HCT116 (cell line): ENCODE measurements around the gene SLC44A3. TPM values are rescaled to one million over a fixed set of nuclear protein-coding genes. Genes with fewer than 3 reads are reported as not detected.

Experiments
- ATAC-seq: fragments of 200-7000 bp; cut with Tn5 transposase; 2 replicates; pipeline ENCODE4 v1.9.1; 2020; ENCODE audit warnings: mild to moderate bottlenecking, moderate library complexity
- BruUV-seq: library from RNA; stranded (reverse); fragments of 400-500 nt; replicated peaks from 2 replicates; lab custom pipeline; 2021; lab: Mats Ljungman, UMichigan
- CTCF ChIA-PET: fragments of 300-600 bp; sonication (Branson Sonifier 250); formaldehyde crosslinking; loops from one replicate; lab custom pipeline; 2021; ENCODE audit warnings: antibody characterized with exemption; lab: Charles Lee
- POLR2A ChIA-PET: fragments of 300-600, 350-600 bp; sonication (Branson Sonifier 250); formaldehyde crosslinking; loops from one replicate; lab custom pipeline; 2021; ENCODE audit warnings: antibody characterized with exemption; lab: Charles Lee
- RAD21 ChIA-PET, 2 experiments: fragments of 300-600 bp; sonication (Branson Sonifier 250); formaldehyde crosslinking; loops; one replicate each; lab custom pipeline; 2023; ENCODE audit warnings: low total read pairs in 2 of 2; ENCODE audit not compliant: uncharacterized antibody in 2 of 2, unreplicated experiment in 2 of 2, low non-redundant PET in 1 of 2; lab: Charles Lee
- DNase-seq: peaks from one replicate; pipeline ENCODE4 v3.0.0-alpha.2; 2010; ENCODE audit warnings: low read depth, low spot score
- H2AFZ ChIP-seq: fragments of 200-600 bp; shearing (Covaris generic), sonication (generic); 2 replicates; pipeline ENCODE4 v1.6.1; 2017; ENCODE audit warnings: low read depth, mixed run types, mixed read lengths, antibody characterized with exemption, low read length; ENCODE audit not compliant: poor library complexity, severe bottlenecking
- H3K27ac ChIP-seq: 2 replicates; pipeline ENCODE4 v1.5.1; 2012; ENCODE audit warnings: low read depth, low read length
- H3K27me3 ChIP-seq: fragments of 200-600 bp; sonication (generic); 2 replicates; pipeline ENCODE4 v1.6.1; 2016; ENCODE audit warnings: mixed run types, low read length, mixed read lengths; ENCODE audit not compliant: insufficient read depth
- H3K36me3 ChIP-seq, 2 experiments: fragments of 200-500 bp in 1 of 2; fragments of 200-600 bp in 1 of 2; sonication (Bioruptor generic) in 1 of 2; sonication (generic) in 1 of 2; 2 replicates each; pipeline versions ENCODE4 v1.5.1 to v1.6.1; 2014 to 2016; ENCODE audit warnings: low read length in 2 of 2, inconsistent platforms in 1 of 2, mixed read lengths in 1 of 2, mixed run types in 1 of 2; ENCODE audit not compliant: insufficient read depth in 2 of 2, control insufficient read depth in 1 of 2
- H3K4me1 ChIP-seq, 2 experiments: fragments of 200-600 bp in 1 of 2; sonication (generic) in 1 of 2; 2 replicates each; pipeline versions ENCODE4 v1.5.1 to v1.6.1; 2012 to 2017; ENCODE audit warnings: low read length in 2 of 2, inconsistent platforms in 1 of 2, mild to moderate bottlenecking in 1 of 2, mixed read lengths in 1 of 2, mixed run types in 1 of 2, moderate library complexity in 1 of 2; ENCODE audit not compliant: insufficient read depth in 2 of 2, control insufficient read depth in 1 of 2
- H3K4me2 ChIP-seq: fragments of 200-600 bp; sonication (generic); 2 replicates; pipeline ENCODE4 v1.6.1; 2017; ENCODE audit warnings: mixed run types, low read length, mixed read lengths
- H3K4me3 ChIP-seq, 2 experiments: fragments of 200-600 bp in 1 of 2; sonication (generic) in 1 of 2; replicated peaks in 1 of 2; 2 replicates each; pipeline ENCODE4 v1.5.1; 2011 to 2016; ENCODE audit warnings: low read length in 2 of 2, control low read depth in 1 of 2, low read depth in 1 of 2, mild to moderate bottlenecking in 1 of 2, mixed read lengths in 1 of 2, mixed run types in 1 of 2
- H3K79me2 ChIP-seq: fragments of 200-600 bp; sonication (generic); 2 replicates; pipeline ENCODE4 v1.6.1; 2017; ENCODE audit warnings: mild to moderate bottlenecking, mixed run types, low read length, moderate library complexity, mixed read lengths; ENCODE audit not compliant: insufficient read depth
- H3K9ac ChIP-seq: fragments of 200-600 bp; sonication (generic); 2 replicates; pipeline ENCODE4 v1.6.1; 2016; ENCODE audit warnings: low read length, mixed read lengths
- H3K9me2 ChIP-seq: fragments of 200-600 bp; sonication (generic), shearing (Covaris generic); 2 replicates; pipeline ENCODE4 v1.6.1; 2017; ENCODE audit warnings: mixed run types, mild to moderate bottlenecking, moderate library complexity; ENCODE audit not compliant: insufficient read depth
- H3K9me3 ChIP-seq, 2 experiments: fragments of 200-500 bp in 1 of 2; fragments of 200-600 bp in 1 of 2; sonication (Bioruptor generic) in 1 of 2; sonication (generic) in 1 of 2; 2 replicates each; pipeline ENCODE4 v1.6.1; 2014 to 2017; ENCODE audit warnings: low read length in 2 of 2, mixed read lengths in 2 of 2, inconsistent platforms in 1 of 2, low read depth in 1 of 2, mild to moderate bottlenecking in 1 of 2, mixed run types in 1 of 2, moderate library complexity in 1 of 2; ENCODE audit not compliant: control insufficient read depth in 1 of 2, insufficient read depth in 1 of 2
- H4K20me1 ChIP-seq: fragments of 200-600 bp; sonication (generic), shearing (Covaris generic); 2 replicates; pipeline ENCODE4 v1.6.1; 2017; ENCODE audit warnings: mixed run types, mild to moderate bottlenecking, moderate library complexity; ENCODE audit not compliant: insufficient read depth
- CEBPB ChIP-seq: IDR thresholded peaks from 2 replicates; pipeline ENCODE4 v1.6.1; 2012; ENCODE audit warnings: low read depth
- EGR1 ChIP-seq: IDR thresholded peaks from 2 replicates; pipeline ENCODE4 v1.6.1; 2012; ENCODE audit warnings: low read depth
- EZH2phosphoT487 ChIP-seq: fragments of 200-600 bp; IDR thresholded peaks from 2 replicates; pipeline ENCODE4 v1.6.1; 2018; ENCODE audit warnings: antibody characterized with exemption, borderline replicate concordance
- POLR2A ChIP-seq: IDR thresholded peaks from 2 replicates; pipeline ENCODE4 v1.7.0; 2011; ENCODE audit warnings: borderline replicate concordance; ENCODE audit not compliant: insufficient read depth, insufficient read length; ENCODE audit errors: extremely low read depth
- RAD21 ChIP-seq: IDR thresholded peaks from 2 replicates; pipeline ENCODE4 v1.6.1; 2012; ENCODE audit warnings: low read depth, mild to moderate bottlenecking
- SIN3A ChIP-seq: IDR thresholded peaks from 2 replicates; pipeline ENCODE4 v1.6.1; 2012; ENCODE audit warnings: low read depth
- TCF7L2 ChIP-seq: IDR thresholded peaks from 2 replicates; pipeline ENCODE4 v1.7.0; 2011; ENCODE audit warnings: borderline replicate concordance, inconsistent platforms; ENCODE audit not compliant: insufficient read depth, insufficient read length; ENCODE audit errors: extremely low read depth
- YY1 ChIP-seq: IDR thresholded peaks from 2 replicates; pipeline ENCODE4 v1.6.1; 2011; ENCODE audit warnings: low read length, low read depth, moderate library complexity, mild to moderate bottlenecking; ENCODE audit not compliant: insufficient replicate concordance; ENCODE audit errors: extremely low read depth
- ZFX ChIP-seq: fragments of 450-650 bp; IDR thresholded peaks from 2 replicates; pipeline ENCODE4 v1.6.1; 2017
- intact Hi-C: fragments of 100-400 bp; cut with micrococcal nuclease; formaldehyde crosslinking; loops from 2 replicates; pipeline ENCODE4 v1.10.0; 2022
- total RNA-seq: library from RNA; stranded (reverse); gene quantifications from one replicate; pipeline ENCODE4 v1.2.1, GENCODE V29; 2021; ENCODE audit not compliant: unreplicated experiment
- TF ChIP-seq, protein P1 (sequence below): IDR thresholded peaks from 2 replicates; pipeline ENCODE4 v1.6.1; 2012
- TF ChIP-seq, protein P2 (sequence below), 3 experiments: fragments of 200-600 bp in 1 of 3; sonication (generic) in 1 of 3; IDR thresholded peaks in 2 of 3; conservative IDR thresholded peaks in 1 of 3; 2 replicates each; pipeline ENCODE4 v1.5.1; 2012 to 2017; ENCODE audit warnings: low read depth in 2 of 3, low read length in 2 of 3, antibody characterized with exemption in 1 of 3, borderline replicate concordance in 1 of 3, control low read depth in 1 of 3, mild to moderate bottlenecking in 1 of 3, mixed read lengths in 1 of 3, mixed run types in 1 of 3, moderate library complexity in 1 of 3; ENCODE audit not compliant: insufficient read depth in 1 of 3

Gene SLC44A3
- total RNA-seq, 1 experiment from 2014 or later: 9.6 TPM

DNA sequence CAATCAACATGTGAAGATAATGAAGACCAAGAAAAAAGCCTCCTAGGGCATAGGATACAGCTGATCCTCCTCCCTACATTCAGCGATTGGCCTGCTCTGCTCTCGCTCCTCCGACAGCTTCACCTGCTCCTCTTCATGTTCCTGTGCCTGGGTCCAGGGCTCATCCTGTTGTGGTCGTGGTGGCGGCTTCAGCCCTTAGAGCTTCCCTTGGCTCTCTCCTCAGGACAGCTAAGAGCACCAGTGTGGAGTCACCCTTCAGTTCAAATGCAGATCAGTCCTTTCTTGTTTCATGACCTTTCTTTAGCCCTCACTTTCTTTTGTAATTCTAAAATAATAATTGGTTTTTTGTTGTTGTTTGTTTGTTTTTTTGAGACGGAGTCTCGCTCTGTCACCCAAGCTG lies 88.0 kb downstream of the SLC44A3 start:
- no peak for TF ChIP-seq EZH2phosphoT487
- Histone ChIP-seq H3K9me3 (no peaks in the 10 kb centered on the region), H3K9ac (no peak overlapping the region), H4K20me1 (peaks cover 4% of the 10 kb centered on the region; the same call in 1 of the 2 replicates), H3K27me3 (no peaks in the 10 kb centered on the region), H3K4me1 (peaks cover 0 to 38% of the 10 kb centered on the region in 2 experiments; a peak in 2 of 4 replicates), H3K4me2 (no peak overlapping the region), H3K27ac (no peak overlapping the region), H2AFZ (no peak overlapping the region), H3K36me3 (0 out of 4 replicates have a peak, but pooled peaks cover 0 to 6% of the 10 kb centered on the region in 2 experiments), H3K9me2 (no peaks in the 10 kb centered on the region), H3K79me2 (peaks cover 96% of the 10 kb centered on the region), H3K4me3 (no peak overlapping the region)
- ATAC-seq (no peak), DNase-seq (no peak)
- CTCF ChIA-PET: no interaction called here
- RAD21 ChIA-PET: no interaction called here
- POLR2A ChIA-PET: no interaction called here
- no TSS peak for BruUV-seq
- intact Hi-C loops: no loop called here

DNA sequence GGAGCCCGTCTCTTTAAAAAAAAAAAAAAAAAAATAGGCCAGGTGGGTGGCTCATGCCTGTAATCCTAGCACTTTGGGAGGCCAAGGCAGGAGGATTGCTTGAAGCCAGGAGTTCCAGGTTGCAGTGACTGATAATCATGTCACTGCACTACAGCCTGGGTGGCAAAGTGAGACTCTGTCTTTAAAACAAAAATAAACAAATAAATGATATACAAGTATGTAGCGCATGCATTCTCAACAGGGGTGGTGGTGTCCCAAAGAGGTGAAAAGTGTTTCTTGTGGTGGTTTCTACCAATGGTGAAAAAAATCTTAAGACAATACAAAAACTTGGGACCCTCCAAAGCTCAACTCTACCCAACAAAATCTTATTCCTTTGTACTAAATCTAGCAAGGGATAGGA lies 88.8 kb downstream of the SLC44A3 start:
- Histone ChIP-seq H3K4me1 (peaks cover 0 to 31% of the 10 kb centered on the region in 2 experiments; a peak in 2 of 4 replicates), H3K27ac (no peak overlapping the region), H3K4me3 (no peak overlapping the region), H3K9me3 (no peaks in the 10 kb centered on the region), H4K20me1 (peaks cover 4% of the 10 kb centered on the region; the same call in 1 of the 2 replicates), H2AFZ (no peak overlapping the region), H3K4me2 (no peak overlapping the region), H3K9me2 (no peaks in the 10 kb centered on the region), H3K27me3 (no peaks in the 10 kb centered on the region), H3K9ac (no peak overlapping the region), H3K79me2 (peaks cover 97% of the 10 kb centered on the region), H3K36me3 (0 out of 4 replicates have a peak, but pooled peaks cover 0 to 6% of the 10 kb centered on the region in 2 experiments)
- CTCF ChIA-PET: no interaction called here
- POLR2A ChIA-PET: no interaction called here
- TF ChIP-seq ZFX (no peak), POLR2A (no peak), TCF7L2 (no peak), RAD21 (no peak), EGR1 (no peak), YY1 (no peak), CEBPB (no peak), EZH2phosphoT487 (no peak), SIN3A (no peak)
- TF ChIP-seq, protein P1, sequence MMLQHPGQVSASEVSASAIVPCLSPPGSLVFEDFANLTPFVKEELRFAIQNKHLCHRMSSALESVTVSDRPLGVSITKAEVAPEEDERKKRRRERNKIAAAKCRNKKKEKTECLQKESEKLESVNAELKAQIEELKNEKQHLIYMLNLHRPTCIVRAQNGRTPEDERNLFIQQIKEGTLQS: no peak
- TF ChIP-seq, protein P2, sequence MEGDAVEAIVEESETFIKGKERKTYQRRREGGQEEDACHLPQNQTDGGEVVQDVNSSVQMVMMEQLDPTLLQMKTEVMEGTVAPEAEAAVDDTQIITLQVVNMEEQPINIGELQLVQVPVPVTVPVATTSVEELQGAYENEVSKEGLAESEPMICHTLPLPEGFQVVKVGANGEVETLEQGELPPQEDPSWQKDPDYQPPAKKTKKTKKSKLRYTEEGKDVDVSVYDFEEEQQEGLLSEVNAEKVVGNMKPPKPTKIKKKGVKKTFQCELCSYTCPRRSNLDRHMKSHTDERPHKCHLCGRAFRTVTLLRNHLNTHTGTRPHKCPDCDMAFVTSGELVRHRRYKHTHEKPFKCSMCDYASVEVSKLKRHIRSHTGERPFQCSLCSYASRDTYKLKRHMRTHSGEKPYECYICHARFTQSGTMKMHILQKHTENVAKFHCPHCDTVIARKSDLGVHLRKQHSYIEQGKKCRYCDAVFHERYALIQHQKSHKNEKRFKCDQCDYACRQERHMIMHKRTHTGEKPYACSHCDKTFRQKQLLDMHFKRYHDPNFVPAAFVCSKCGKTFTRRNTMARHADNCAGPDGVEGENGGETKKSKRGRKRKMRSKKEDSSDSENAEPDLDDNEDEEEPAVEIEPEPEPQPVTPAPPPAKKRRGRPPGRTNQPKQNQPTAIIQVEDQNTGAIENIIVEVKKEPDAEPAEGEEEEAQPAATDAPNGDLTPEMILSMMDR (IDR thresholded peaks at IDR 0.05 in 2 of 3, conservative IDR thresholded peaks at IDR 0.05 in 1 of 3; ENCODE audit: borderline replicate concordance in 1 of 3, insufficient read depth in 1 of 3, low read depth in 2 of 3, low read length in 2 of 3): no peak
- intact Hi-C loops: no loop called here
- BruUV-seq: no TSS peak
- ATAC-seq: no peak
- RAD21 ChIA-PET: no interaction called here
- DNase-seq: no peak
